Muscle of leg (tissue), 11 donors: ENCODE measurements around the gene SLC34A2. TPM values are rescaled to one million over a fixed set of nuclear protein-coding genes. Genes with fewer than 3 reads are reported as not detected.

Experiments used
- DNase-seq: peaks from one replicate; pipeline ENCODE4 v3.0.0; 2013
- H3K27ac ChIP-seq: one replicate; pipeline ENCODE4 v1.5.1; 2013; ENCODE audit warnings: mild to moderate bottlenecking, low read length, control low read depth
- H3K27me3 ChIP-seq: one replicate; pipeline ENCODE4 v1.6.1; 2013; ENCODE audit warnings: low read length; ENCODE audit not compliant: control insufficient read depth, insufficient read depth
- H3K36me3 ChIP-seq: one replicate; pipeline ENCODE4 v1.6.1; 2013; ENCODE audit warnings: low read length; ENCODE audit not compliant: control insufficient read depth, insufficient read depth
- H3K4me1 ChIP-seq: one replicate; pipeline ENCODE4 v1.6.1; 2013; ENCODE audit warnings: low read length; ENCODE audit not compliant: control insufficient read depth, insufficient read depth
- H3K4me3 ChIP-seq: one replicate; pipeline ENCODE4 v1.5.1; 2013; ENCODE audit warnings: low read length, control low read depth
- H3K9me3 ChIP-seq: replicated peaks from 2 replicates; pipeline ENCODE4 v1.6.1; 2013; ENCODE audit warnings: low read depth, low read length; ENCODE audit not compliant: control insufficient read depth
- WGBS: methylation state at CpG from one replicate; pipeline ENCODE4 v1.1.5; 2013; ENCODE audit warnings: missing lambda C conversion rate; ENCODE audit not compliant: insufficient coverage; 5-methylcytosine and 5-hydroxymethylcytosine counted together
- polyA plus RNA-seq, 8 donors: library from polyadenylated mRNA; unstranded; fragments of 120-200 nt; gene quantifications; one replicate each; pipeline versions ENCODE4 v1.2.1 to v1.2.3, GENCODE V29; 2013; ENCODE audit warnings: inconsistent platforms in 1 of 8, low replicate concordance in 1 of 8; ENCODE audit not compliant: insufficient read length in 8 of 8, insufficient read depth in 1 of 8
- total RNA-seq: library from RNA; stranded (reverse); fragments of 120-200 nt; gene quantifications from one replicate; pipeline ENCODE4 v1.2.4, GENCODE V29; 2013

SLC34A2 gene
- total and polyA plus RNA-seq, 9 donors = 0.04 to 9.9 (median 0.10) TPM; not detected in 3

- Histone ChIP-seq H3K36me3 (no peaks in the 10 kb centered on the region), H3K4me3 (no peak overlapping the region), H3K9me3 (no peaks in the 10 kb centered on the region), H3K27ac (no peak overlapping the region), H3K4me1 (no peaks in the 10 kb centered on the region), H3K27me3 (no peaks in the 10 kb centered on the region)
- no peak for DNase-seq
- 93% methylated on average over 3 of the region's 3 CpGs for WGBS
Observed at GRCh38 chr4:25677157-25677556, 21.5 kb downstream of the SLC34A2 start.

- no peak for DNase-seq
- H3K27me3 ChIP-seq = no peaks in the 10 kb centered on the region
- WGBS = no CpG with 5 or more reads among the region's 5 CpGs
- H3K4me3 ChIP-seq = no peak overlapping the region
- H3K9me3 ChIP-seq = no peaks in the 10 kb centered on the region
- no peaks in the 10 kb centered on the region for H3K4me1 ChIP-seq
- H3K36me3 ChIP-seq = no peaks in the 10 kb centered on the region
- no peak overlapping the region for H3K27ac ChIP-seq
Observed at GRCh38 chr4:25677943-25678342, 22.3 kb downstream of the SLC34A2 start.

GRCh38 chr4:25687773-25688172 lies 32.1 kb downstream of the SLC34A2 start:
- Histone ChIP-seq H3K4me3 (no peak overlapping the region), H3K9me3 (peaks cover 9% of the 10 kb centered on the region), H3K4me1 (no peaks in the 10 kb centered on the region), H3K27me3 (no peaks in the 10 kb centered on the region), H3K36me3 (no peaks in the 10 kb centered on the region), H3K27ac (no peak overlapping the region)
- DNase-seq = no peak
- 90% methylated on average over 3 of the region's 7 CpGs for WGBS

GRCh38 chr4:25694466-25694865 lies 38.8 kb downstream of the SLC34A2 start:
- no peaks in the 10 kb centered on the region for H3K36me3 ChIP-seq
- peaks cover 6% of the 10 kb centered on the region for H3K9me3 ChIP-seq
- H3K4me1 ChIP-seq = no peaks in the 10 kb centered on the region
- 43% methylated on average over 1 of the region's 3 CpGs for WGBS
- no peaks in the 10 kb centered on the region for H3K27me3 ChIP-seq
- no peak overlapping the region for H3K27ac ChIP-seq
- DNase-seq = no peak
- H3K4me3 ChIP-seq = no peak overlapping the region

GRCh38 chr4:25696409-25696808 lies 40.8 kb downstream of the SLC34A2 start:
- Histone ChIP-seq H3K4me1 (no peaks in the 10 kb centered on the region), H3K9me3 (peaks cover 2% of the 10 kb centered on the region), H3K27ac (no peak overlapping the region), H3K27me3 (no peaks in the 10 kb centered on the region), H3K4me3 (no peak overlapping the region), H3K36me3 (no peaks in the 10 kb centered on the region)
- WGBS = 61% methylated on average over 4 of the region's 5 CpGs
- DNase-seq = no peak

GRCh38 chr4:25697516-25697915 lies 41.9 kb downstream of the SLC34A2 start:
- Histone ChIP-seq H3K36me3 (no peaks in the 10 kb centered on the region), H3K4me3 (no peak overlapping the region), H3K27me3 (no peaks in the 10 kb centered on the region), H3K27ac (no peak overlapping the region), H3K9me3 (no peaks in the 10 kb centered on the region), H3K4me1 (no peaks in the 10 kb centered on the region)
- no CpG with 5 or more reads among the region's 5 CpGs for WGBS
- no peak for DNase-seq

GRCh38 chr4:25700661-25701060 lies 45.0 kb downstream of the SLC34A2 start:
- no peaks in the 10 kb centered on the region for H3K4me1 ChIP-seq
- no peaks in the 10 kb centered on the region for H3K9me3 ChIP-seq
- H3K4me3 ChIP-seq = no peak overlapping the region
- no peak overlapping the region for H3K27ac ChIP-seq
- no CpG with 5 or more reads among the region's 4 CpGs for WGBS
- no peaks in the 10 kb centered on the region for H3K27me3 ChIP-seq
- no peaks in the 10 kb centered on the region for H3K36me3 ChIP-seq
- no peak for DNase-seq

- no peaks in the 10 kb centered on the region for H3K27me3 ChIP-seq
- peak; percentile 41 for DNase-seq
- H3K4me1 ChIP-seq = no peaks in the 10 kb centered on the region
- H3K27ac ChIP-seq = no peak overlapping the region
- H3K36me3 ChIP-seq = no peaks in the 10 kb centered on the region
- no peaks in the 10 kb centered on the region for H3K9me3 ChIP-seq
- 27% methylated on average over 2 of the region's 5 CpGs for WGBS
- H3K4me3 ChIP-seq = no peak overlapping the region
Observed at GRCh38 chr4:25702848-25703247, 47.2 kb downstream of the SLC34A2 start.

GRCh38 chr4:25703731-25704388 lies 48.2 kb downstream of the SLC34A2 start:
- H3K9me3 ChIP-seq = no peaks in the 10 kb centered on the region
- H3K4me1 ChIP-seq = no peaks in the 10 kb centered on the region
- H3K27me3 ChIP-seq = no peaks in the 10 kb centered on the region
- no peak overlapping the region for H3K4me3 ChIP-seq
- no peak overlapping the region for H3K27ac ChIP-seq
- WGBS = 86% methylated on average over 1 of the region's 3 CpGs
- no peaks in the 10 kb centered on the region for H3K36me3 ChIP-seq
- DNase-seq = no peak

- no peaks in the 10 kb centered on the region for H3K27me3 ChIP-seq
- no peak for DNase-seq
- no peak overlapping the region for H3K27ac ChIP-seq
- H3K9me3 ChIP-seq = no peaks in the 10 kb centered on the region
- WGBS = 53% methylated on average over 2 of the region's 2 CpGs
- no peak overlapping the region for H3K4me3 ChIP-seq
- no peaks in the 10 kb centered on the region for H3K36me3 ChIP-seq
- H3K4me1 ChIP-seq = no peaks in the 10 kb centered on the region
Observed at GRCh38 chr4:25704516-25704915, 48.9 kb downstream of the SLC34A2 start.

- DNase-seq = no peak
- Histone ChIP-seq H3K36me3 (no peaks in the 10 kb centered on the region), H3K27ac (no peak overlapping the region), H3K4me1 (no peaks in the 10 kb centered on the region), H3K27me3 (no peaks in the 10 kb centered on the region), H3K9me3 (no peaks in the 10 kb centered on the region), H3K4me3 (no peak overlapping the region)
- WGBS = 40% methylated on average over 1 of the region's 3 CpGs
Observed at GRCh38 chr4:25710637-25711036, 55.0 kb downstream of the SLC34A2 start.
